GM21367 (cell line): ENCODE data around the gene U2AF1L4.

ENCODE experiments used
- ATAC-seq: cut with Tn5 transposase; IDR thresholded peaks from one replicate; pipeline ENCODE4 v1.9.1; 2021; ENCODE audit not compliant: unreplicated experiment

The U2AF1L4 gene, protein sequence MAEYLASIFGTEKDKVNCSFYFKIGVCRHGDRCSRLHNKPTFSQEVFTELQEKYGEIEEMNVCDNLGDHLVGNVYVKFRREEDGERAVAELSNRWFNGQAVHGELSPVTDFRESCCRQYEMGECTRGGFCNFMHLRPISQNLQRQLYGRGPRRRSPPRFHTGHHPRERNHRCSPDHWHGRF

GRCh38 chr19:35745328-35746086 lies at the start of gene U2AF1L4, which contains the start of gene PSENEN:
Gene U2AF1L4 (minus strand): TSS chr19:35745418. CDS start chr19:35745391, 27 bp downstream.
Gene PSENEN (plus strand): TSS chr19:35745651. CDS start chr19:35745931, 280 bp downstream.
- ATAC-seq = peak; percentile 33

GRCh38 chr19:35793381-35794165 lies 48.4 kb upstream of the U2AF1L4 start:
- ATAC-seq = no peak

DNA sequence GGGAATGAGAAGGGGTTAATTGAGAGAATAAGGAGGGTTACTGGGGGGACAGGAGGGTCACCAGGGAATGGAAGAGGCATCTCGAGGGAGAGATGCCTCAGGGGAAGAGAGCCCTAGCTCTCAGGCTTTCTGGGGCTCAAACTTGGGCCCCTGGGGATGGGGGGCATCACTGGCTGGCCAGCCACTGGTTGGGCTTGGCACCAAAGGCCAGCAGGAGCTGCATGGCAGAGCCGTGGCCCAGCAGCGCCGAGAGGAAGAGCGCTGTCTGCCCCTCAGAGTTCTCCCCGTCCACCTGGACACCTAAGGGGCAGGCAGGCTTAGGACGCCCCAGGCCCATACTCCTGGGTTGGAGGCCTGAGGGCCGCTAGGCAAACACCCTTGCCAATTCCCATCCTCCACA lies 47.7 kb upstream of the U2AF1L4 start:
- no peak for ATAC-seq

DNA sequence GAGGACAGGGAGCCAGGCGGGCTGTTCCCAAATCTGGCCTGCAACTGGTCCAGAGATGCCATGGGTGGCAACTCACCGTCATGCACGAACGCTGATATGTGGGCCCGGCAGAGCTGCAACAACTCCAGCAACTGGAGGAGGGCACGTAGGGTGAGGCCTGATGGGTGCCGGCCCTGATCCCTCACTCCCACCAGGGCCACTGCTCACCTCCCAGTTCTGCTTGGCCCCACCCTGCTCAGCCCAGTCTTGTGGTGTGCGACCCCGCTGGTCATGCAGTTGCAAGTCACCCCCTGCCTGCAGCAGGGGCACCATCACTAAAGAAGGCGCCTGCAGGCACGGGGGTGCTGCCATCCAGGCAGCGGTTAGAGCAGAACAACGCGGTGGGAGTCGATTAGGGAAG lies 47.1 kb upstream of the U2AF1L4 start:
- no peak for ATAC-seq

GRCh38 chr19:35791814-35792279 lies 46.6 kb upstream of the U2AF1L4 start:
- no peak for ATAC-seq

DNA sequence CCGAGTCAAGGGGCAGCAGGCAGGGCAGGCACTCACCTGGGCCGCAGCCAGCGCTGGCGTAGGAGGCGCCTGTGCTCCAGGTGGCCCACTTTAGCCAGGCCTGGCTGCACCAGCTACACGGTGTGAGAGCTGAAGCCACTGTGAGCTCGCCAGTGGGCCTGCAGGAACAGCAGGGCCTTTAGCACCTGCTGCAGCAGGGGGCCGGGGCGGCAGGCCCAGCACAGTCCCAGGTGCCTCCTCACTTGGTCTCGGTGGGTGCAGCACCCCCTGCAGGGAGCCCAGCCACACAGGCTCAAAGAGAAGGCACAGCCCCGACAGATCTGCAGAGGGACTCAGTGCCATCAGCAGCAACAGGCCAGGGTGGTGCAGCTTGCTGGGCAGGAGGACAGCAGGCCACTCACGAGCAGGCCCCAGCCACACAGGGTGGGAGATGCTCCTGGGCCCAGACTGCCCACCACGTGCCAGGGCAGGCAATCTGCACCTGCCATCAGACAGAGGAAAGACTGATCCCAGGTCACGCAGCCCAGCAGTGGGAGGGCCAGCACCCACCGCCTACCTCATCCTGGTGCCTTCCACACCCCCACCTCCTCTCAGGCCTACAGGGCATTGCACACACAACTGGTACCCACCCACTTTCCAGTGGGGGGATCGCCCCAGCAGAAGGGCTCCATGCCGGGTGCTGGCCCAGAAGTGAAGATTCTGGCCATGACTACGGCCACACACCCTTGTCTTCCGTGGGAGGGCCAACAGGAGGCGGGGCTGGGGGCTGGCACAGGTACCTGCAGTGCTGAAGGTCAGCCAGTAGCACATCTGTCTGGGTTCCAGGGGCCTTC lies 46.0 kb upstream of the U2AF1L4 start:
- no peak for ATAC-seq

GRCh38 chr19:35789978-35790944 lies 45.0 kb upstream of the U2AF1L4 start:
- no peak for ATAC-seq

- ATAC-seq = no peak
Observed at GRCh38 chr19:35789195-35789977, 44.2 kb upstream of the U2AF1L4 start.

GRCh38 chr19:35788205-35788960 lies 43.2 kb upstream of the U2AF1L4 start:
- no peak for ATAC-seq

GRCh38 chr19:35787227-35787799 lies 42.1 kb upstream of the U2AF1L4 start:
- no peak for ATAC-seq

DNA sequence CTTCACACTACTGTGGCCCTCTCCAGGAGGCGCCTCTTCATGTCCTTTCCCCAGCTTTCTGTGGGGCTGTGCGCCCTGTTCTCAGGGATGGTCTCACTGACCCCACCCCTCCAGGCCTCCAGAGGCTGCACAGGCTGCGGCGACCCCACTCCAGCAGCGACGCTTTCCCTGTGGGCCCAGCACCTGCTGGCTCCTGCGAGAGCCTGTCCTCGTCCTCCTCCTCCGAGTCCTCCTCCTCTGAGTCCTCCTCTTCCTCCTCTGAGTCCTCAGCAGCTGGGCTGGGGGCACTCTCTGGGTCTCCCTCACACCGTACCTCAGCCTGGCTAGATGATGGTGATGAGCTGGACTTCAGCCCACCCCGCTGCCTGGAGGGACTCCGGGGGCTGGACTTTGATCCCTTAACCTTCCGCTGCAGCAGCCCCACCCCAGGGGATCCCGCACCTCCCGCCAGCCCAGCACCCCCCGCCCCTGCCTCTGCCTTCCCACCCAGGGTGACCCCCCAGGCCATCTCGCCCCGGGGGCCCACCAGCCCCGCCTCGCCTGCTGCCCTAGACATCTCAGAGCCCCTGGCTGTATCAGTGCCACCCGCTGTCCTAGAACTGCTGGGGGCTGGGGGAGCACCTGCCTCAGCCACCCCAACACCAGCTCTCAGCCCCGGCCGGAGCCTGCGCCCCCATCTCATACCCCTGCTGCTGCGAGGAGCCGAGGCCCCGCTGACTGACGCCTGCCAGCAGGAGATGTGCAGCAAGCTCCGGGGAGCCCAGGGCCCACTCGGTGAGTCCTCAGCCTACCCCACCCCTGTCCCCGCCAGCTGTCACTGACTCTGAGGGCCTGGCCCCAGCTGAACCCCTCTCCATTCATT lies 41.3 kb upstream of the U2AF1L4 start:
- ATAC-seq = no peak

DNA sequence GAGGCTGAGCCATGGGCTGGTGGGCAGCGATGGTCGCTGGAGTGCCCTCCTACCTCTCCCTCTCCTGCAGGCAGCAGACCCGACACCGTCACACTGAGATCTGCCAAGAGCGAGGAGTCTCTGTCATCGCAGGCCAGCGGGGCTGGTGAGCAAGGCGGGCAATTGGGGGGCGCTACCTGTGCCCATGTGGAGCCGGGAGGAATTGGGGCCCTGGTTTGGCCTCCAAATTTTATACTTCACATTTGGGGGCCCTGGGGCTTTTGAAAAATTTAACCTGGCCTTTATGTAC lies 40.1 kb upstream of the U2AF1L4 start:
- no peak for ATAC-seq

DNA sequence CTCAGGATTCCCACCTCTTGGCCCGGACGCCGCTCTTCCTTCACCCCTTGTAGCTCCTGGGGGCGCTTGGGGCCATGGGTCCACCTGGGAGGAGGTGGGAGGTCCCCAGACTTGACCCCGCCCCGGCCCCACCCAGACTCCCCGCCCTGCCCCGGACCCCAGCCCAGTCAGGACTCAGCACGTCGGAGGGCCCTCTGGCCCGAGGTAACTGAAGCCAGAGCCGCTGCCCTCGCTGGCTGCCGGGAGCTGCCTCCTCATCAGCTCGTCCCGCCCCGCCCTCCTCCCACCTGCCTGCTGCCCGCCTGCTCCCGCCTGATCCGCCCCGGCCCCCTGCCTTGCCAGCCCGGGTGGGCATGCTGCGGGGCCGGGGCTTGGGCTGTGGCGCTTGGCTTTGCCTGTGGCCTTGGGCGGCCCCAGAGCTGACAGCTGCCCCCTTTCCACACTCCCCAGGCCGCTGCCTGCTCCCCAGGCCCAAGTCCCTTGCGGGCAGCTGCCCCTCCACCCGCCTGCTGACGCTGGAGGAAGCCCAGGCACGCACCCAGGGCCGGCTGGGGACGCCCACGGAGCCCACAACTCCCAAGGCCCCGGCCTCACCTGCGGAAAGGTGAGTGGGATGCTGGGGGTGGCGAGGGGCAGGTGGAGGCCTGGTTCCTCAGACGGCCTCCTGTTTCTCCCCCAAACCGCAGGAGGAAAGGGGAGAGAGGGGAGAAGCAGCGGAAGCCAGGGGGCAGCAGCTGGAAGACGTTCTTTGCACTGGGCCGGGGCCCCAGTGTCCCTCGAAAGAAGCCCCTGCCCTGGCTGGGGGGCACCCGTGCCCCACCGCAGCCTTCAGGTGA lies 39.5 kb upstream of the U2AF1L4 start:
- ATAC-seq = no peak

DNA sequence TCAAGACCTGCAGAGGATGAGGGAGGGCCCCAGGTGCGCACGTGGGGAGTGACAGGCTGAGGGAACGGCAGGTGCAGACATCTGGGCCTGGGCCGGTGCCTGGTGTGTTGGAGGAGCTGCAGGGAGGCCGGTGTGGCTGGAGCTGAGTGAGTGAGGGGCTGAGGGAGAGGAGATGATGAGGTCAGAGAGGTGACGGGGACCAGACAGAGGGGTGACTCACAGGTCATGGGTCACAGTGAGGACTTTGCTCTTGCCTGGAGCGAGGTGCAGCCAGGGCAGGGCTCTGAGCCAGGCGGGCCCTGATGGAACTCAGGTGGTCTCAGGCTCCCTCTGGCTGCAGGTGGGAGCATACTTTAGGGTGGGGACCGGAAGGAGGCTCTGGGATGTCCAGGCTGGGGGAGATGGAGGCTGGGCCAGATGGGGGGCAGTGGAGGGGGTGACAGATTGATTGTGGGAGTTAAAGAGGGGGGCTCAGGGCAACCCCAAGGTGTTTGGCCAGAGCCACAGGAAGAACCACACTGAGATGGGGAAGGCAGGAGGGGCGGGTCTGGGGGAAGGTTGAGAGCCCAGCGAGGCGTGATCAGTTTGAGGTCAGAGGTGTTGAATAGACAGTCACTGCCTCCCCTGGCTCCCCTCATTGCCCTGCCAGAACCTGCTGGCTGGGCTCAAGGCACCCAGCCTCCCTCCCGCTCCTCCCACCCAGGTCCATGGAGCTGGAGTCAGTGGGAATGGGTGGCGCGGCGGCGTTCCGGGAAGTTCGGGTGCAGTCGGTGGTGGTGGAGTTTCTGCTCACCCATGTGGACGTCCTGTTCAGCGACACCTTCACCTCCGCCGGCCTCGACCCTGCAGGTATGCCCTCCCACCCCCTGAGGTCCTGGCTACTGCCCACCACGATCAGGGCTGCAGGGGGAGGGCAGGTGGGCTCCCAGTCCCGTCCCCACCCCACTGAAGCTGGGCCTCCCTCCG lies 38.5 kb upstream of the U2AF1L4 start:
- no peak for ATAC-seq

GRCh38 chr19:35782589-35782988 lies 37.4 kb upstream of the U2AF1L4 start:
- no peak for ATAC-seq
